Fibroblast of upper back skin (primary cell): ENCODE measurements around the gene PLS1.

Experiments
- DNase-seq: peaks from one replicate; pipeline ENCODE4 v3.0.0-alpha.2; 2013

PLS1 gene

GRCh38 chr3:142645236-142645793 lies 49.1 kb downstream of the PLS1 start:
- DNase-seq, result peak; percentile 54

GRCh38 chr3:142646020-142646785 lies 50.0 kb downstream of the PLS1 start:
- DNase-seq, result no peak

- peak; percentile 6 for DNase-seq
Measured at GRCh38 chr3:142647856-142648255, 51.7 kb downstream of the PLS1 start.

- no peak for DNase-seq
Measured at GRCh38 chr3:142648950-142649349, 52.8 kb downstream of the PLS1 start.

DNA sequence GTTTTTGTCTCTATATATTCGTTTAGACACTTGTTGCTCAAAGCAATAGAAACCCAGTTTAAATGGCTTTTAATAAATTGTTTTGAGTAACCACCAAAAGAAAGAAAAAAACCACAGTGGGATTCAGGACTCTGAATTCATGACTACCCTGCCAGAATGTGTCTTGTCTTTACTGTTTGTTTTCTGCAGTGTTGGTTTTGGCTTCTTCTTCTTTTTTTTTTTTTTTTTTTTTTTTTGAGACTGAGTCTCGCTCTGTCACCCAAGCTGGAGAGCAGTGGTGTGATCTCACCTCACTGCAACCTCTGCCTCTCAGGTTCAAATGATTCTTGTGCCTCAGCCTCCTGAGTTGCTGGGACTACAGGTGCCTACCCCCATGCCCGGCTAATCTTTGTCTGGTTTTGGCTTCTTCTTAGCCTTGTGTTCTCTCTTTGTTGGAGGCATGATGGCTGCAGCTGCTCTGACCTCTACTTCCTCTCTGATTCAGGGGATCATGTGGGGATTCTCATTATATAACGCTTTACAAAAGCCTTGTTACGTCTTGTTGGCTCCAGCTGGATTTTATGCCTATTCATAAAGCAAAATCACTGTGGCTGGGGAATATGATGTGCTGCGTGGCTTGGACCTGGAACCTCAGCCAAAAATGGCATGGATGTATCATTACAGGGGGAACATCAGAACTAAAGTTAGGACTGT lies 54.0 kb downstream of the PLS1 start:
- DNase-seq, result no peak

DNA sequence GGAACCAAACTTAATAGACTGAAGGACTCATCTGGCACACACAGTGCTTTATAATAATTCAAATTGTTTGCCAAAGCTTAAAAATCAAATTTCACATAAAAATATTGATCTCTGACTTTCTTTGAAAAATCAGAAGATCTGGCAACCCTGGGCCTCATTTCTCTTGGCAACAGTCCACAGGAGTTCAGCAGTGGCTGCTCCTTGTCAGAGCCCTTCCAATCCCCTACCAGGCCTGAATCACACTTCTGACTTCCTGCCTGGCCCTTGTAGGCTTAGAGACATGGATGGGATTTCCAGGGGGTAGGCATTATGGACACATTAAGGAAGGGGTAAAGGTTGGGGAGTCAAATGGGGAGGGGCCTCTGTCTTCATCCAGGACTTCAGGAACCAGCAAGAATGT lies 55.5 kb downstream of the PLS1 start:
- DNase-seq, result no peak

DNA sequence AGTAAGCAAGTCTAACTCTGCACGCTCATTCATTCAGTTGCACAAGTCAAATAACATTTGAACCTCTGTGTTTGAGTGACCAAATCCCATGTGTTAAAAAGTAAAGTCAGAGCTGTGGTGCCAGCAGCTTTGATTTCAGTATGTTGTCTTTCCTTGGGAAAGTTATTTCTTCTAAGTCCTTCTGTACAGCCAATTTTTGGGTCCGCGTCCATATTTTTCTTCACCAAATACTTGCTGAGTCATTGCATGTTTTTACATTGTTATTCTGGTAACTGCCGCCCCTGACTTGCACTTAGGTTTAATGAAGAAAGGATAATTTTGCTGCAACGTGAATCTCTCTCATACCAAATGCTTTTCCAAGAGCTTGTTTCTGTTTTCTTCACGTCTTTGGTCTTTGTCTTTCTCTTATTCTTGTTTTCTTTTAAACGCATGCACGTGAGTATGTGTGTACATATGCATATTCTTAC lies 56.7 kb downstream of the PLS1 start:
- no peak for DNase-seq

DNA sequence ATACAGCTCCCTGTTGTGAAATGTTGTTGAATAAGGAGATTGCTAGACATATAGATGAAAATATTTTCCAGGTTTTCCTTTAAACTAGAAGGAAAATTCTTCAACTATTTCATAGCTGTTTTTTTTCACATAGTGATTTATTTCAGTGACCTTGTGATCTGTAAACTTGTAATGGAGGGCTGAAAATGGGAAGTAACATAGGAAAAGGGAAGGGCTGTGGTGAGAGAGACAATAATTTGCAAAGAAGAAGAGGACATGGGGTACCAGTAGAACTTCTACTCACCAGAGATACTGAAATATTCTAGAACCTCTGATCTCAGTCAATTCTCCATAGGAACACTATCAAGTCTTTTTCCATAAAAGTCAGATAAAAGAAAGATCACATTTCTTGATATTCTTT lies 60.4 kb downstream of the PLS1 start:
- DNase-seq, result no peak

DNA sequence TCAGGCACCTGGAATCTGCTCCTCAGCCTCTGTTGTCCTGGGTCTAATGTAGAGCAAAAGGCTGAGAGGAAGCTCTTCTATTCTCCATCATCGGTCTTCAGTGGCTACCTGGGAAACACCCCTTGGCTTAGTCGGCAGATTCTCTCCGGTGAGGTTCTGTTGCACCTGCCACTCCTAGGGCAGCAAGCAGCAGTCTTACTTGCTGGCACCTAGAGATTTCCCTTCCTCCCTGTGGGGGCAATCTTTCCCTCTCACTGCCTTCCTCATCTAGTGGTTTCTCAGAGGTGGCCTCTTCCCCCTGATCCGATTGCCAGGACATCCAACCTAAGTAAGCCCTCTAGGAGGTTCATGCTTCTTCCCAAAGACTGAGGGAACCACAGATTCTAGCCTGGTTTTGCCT lies 60.8 kb downstream of the PLS1 start:
- no peak for DNase-seq

GRCh38 chr3:142660383-142660782 lies 64.2 kb downstream of the PLS1 start:
- no peak for DNase-seq

DNA sequence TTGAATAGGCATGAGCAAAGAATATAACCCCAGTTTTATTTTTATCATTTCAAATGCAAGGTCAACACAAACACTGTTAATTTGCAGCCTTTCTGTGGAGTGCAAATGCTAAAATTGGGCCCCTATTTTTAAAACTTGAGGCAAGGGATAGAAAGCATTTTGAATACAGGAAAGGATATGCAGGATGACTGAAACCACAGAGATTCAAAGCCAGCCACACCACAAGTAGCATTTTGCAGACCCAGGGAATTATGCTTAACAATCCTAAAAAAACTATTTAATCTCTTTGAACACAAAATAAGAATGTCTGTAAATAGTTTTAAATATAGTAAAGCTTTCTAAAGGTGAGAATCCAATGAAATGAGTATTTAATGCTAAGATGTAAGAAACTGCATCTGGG lies 64.7 kb downstream of the PLS1 start:
- DNase-seq, result no peak

DNA sequence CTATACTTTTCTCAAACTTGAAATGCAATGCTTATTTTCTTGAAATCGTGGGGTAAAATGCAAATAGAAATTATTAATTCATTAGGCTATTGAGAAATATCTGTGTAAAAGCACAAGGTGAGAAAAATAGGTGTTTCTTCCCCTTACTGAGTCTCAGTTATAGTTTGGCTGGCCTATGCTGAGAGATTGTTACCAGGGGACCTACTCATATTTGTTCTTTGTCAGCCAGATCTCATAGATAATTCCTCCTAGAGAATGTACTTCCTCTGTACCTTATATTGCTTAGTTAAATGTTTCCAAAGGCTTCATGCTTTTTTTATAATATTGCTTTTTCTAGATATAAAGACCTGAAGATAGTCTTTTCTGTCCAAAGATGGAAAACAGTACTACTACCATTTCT lies 67.7 kb downstream of the PLS1 start:
- DNase-seq, result no peak

DNA sequence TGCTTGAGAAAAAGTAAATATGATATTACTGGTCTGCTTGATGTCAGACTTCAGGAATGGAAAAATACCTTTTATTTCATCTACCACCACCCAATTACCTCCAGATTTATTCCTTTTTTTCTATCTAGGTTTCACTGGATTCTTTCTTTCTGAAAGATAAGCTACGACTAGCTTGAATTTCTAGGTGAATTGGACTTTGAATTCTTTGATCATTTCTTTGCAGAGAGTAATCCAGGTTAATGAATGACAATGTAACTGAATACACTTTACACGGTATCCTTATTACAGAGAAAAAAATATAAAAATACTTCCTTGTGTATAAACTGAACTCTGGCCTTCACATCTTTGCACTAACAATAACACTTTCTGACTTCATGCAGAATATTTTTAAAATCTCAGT lies 68.1 kb downstream of the PLS1 start:
- DNase-seq, result no peak

DNA sequence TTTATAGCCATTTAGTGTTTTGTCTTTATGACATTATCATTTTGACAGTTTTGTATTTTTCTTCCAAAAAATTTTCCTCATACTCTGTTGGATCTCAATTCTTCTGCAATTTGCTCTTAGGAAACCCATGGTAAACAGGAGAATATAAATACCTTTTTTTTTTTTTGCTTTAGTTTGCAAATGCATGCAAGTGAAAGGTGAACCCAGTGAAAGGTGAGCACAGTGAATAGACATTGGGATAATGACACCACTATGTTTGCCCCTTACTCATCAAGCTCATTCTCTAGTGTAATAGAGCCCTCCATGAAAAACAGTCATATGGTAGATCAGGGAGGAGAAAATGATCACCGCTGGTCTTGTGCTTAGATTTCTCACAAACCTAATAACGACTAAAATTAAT lies 68.6 kb downstream of the PLS1 start:
- no peak for DNase-seq

DNA sequence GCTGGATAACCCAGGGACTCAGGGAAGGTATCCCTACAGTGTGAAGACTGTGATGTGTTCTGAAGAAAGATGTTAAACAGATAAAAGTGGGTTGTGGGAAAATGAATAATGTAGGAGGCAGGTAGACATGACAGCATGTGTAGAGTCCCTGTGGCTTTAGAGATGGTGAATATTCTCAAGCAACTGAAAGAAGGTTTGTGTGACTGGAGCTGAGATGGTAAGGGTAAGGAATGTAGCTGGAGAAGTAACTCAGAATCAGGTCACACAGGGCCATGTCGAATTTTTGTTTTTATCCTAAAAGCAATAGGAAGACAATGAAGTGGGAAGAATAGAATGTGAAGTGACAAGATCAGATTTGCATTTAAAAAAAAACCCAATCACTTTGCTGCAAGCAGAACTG lies 73.9 kb downstream of the PLS1 start:
- no peak for DNase-seq

GRCh38 chr3:142676151-142676550 lies 80.0 kb downstream of the PLS1 start:
- DNase-seq, result no peak

- no peak for DNase-seq
Measured at GRCh38 chr3:142680710-142681109, 84.5 kb downstream of the PLS1 start.

DNA sequence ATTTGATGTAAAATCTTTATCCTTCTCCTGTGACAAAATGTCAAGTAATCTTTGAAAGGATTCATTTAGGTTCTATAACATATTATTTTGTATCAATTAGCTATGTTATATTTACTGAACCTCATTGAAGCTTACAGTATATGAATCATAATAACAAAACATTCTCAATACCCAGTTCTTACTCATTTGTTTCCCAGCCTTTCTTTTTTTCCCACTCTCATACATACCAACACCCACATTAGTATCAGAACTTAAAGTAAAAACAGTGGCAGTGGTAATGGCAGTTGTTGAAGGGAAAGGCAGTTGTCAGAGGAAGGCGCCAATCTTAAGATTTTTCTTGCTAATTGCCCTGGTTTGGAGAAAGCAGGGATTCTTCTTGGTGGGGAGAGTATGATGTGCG lies 94.4 kb downstream of the PLS1 start:
- DNase-seq, result no peak

DNA sequence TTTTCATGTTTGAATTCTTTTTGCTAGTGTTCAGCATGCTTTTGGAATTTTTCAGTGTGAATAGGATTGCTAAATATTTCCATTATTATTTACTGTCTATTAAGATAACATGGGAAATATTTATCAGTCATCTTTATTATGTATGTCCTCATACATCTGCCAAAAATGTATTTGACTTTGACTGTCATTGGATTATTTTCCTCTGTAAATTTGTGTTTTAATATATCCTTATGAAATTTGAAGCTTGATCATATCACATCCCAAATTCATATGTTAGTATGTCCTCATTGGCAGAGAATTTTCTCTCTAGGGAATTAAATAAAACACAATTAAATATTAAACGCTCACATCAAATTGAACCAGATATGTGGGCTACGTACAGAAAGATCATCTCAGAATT lies 95.3 kb downstream of the PLS1 start:
- no peak for DNase-seq

DNA sequence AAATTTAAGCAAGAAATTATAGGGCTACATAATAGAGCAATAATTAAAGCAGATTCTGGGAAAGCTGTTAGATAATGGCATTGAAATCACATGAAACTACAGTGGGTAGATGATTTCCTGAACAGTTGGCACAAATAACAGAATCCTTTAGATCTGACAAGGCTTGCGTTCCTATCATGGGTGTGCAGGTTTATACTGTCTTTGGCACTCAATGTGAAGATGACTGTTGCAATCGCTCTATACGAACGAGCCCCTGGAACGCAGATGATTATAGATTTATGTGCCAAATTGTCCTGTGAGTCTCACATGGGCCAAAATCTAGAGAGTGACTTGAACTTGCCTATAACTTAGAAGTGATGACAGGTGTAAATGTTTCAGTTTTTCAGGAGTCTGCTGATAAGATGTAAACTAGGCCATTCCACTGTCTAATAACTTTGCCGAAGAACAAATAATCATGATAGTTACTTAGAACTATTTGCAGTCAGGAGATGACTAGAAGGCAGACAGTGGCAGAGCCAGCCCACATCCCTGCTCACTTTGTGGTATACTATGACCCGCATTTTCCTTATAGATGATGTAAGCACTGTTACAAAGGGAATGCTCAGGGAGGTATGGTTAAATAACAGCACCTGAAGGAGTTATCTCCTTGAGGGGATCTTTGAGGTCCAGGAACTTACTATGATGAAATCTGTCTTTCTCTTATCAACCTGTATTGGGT lies 97.1 kb downstream of the PLS1 start:
- no peak for DNase-seq

GRCh38 chr3:142694225-142694624 lies 98.0 kb downstream of the PLS1 start:
- DNase-seq, result no peak

DNA sequence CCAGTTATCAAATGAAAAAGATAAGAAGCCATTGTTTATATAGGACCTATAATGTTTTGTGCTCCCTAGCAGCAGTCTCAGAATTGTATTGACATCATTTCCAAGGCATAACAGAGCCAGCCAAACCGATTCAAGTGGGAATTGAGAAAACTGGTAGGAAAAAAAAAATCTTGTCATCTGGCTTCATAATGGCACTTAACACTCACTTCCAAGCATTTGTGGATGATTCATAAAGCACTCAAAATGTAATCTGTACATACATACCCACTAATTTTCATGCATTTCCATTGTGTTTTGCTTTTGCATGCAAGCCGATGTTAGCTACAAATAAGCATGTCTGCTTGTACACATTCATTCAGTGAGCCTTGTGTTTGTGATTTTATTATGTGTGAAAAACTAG lies 109.0 kb downstream of the PLS1 start:
- DNase-seq, result no peak

DNA sequence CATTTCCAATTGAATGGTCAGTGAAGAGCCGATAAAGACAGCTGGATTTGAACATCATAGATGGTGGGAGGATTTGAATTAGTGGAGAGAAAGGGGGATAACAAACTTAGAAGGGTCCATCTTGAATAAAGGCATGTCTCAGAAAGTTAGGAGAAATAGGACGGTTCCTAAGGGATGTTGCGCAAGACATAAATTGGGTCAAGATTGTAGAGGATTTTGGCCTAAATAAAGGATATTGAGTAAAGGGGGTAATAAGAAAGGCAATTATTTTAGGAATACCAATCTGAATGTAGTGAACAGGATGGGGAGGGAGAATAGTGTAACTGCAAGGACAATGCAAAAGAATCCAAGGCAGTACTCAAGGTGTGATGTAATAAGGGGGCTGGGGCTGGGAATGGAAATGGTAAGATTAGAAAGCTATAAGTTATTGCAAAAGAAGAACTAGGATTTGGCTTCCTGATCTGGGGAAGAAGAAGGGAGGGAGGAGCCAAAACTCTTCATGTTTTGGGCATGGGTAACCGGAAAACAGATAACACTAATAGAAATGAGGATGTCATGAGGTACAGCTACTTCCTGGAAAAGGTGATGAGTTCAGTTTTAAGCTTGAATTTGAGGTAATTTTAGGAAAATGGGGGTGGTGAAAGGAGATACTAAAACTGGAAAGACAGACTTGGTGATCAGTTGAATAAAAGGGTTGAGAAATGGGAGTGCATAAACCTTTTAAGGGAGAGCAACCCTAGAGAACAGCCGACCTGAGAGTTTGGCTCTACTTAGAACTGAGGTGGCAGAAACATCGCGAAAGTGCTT lies 110.3 kb downstream of the PLS1 start:
- DNase-seq, result no peak
